Fibroblast of gingiva (primary cell): ENCODE data around the gene CHIT1.

Experiments used
- DNase-seq: peaks from one replicate; pipeline ENCODE4 v3.0.0-alpha.2; 2011; ENCODE audit warnings: low read depth

CHIT1 gene

DNA sequence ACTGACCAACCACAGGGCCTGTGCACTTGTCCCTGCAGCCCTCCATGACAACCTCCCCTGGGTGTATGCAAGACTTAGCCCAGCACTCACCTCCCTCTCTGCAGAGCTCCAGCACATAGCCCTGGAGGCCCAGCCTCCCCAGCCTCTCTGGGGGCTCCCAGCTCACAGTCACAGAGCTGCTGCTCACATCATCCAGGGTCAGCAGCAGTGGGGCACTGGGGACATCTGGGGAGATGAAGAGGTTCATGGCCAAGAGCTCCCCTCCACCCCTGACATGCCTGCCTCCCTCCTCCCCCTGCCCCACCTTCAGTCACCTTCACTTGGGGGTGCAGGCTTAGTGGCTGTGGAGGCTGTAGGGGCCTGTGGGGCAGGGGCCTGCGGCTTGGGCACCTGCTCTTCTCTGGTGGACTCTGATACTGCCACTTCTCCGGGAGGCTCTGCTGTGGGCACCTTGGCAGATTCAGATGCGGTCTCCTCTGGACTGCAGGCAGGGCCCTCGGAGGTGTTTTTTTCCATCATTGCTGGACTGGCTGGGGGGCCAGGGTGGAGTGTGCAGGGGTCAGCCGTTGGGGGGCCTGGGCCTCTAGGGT lies 54.1 kb downstream of the CHIT1 start, which contains the start of gene MYBPH:
MYBPH (minus strand) TSS at position 590 of the 590 bp plus-strand sequence; CDS start at position 519, 71 bp downstream.
- no peak for DNase-seq

DNA sequence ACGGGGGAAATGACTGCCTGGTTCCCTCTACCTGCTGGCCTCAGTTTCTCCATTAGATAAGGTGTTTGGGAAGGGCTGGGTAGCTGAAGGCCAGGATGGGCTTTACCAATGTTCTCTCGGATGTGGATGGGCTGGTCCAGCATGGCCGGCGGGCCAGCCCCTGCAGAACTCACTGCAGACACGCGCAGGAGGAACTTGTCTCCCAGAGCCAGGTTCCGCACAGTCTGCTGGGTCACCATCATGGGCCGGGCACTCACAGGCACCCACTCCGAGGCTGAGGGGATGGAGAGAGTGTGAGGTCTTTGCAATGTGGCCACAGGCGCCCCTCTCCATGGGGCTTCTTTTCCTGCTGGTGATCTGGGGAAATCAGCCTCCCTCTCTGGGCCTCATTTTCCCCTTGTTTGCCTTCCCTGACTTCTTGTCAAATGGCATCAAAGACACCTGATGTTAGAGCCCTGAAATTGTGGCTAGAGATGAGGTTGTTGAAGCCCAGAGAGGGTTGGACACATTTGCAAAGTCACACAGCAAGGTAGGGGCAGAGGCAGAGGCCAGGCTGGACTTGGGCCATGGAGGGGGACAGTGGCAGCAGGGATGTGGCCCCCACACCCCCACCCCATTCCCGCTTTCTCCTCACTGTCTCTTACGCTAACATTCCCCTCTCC lies 55.0 kb downstream of the CHIT1 start:
- no peak for DNase-seq

DNA sequence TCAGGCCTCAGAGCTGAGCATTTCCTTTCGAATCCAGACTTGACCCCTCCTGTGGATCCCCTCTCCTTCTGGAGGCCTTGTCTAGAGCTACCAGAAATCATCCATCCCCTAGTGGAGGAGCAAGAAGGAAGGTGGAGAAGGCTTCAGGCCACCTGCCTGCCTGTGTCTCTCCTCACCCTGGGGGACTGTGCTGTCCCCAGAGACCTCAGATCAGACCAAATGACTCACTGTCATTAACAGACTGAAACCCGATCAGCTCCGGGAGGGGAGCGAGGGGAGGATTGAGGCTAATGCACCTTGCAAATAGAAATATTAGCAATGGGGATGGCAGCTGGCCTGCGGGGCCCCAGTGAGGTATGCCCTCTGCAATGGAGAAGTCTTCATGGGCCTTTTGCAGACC lies 55.9 kb downstream of the CHIT1 start:
- no peak for DNase-seq

DNA sequence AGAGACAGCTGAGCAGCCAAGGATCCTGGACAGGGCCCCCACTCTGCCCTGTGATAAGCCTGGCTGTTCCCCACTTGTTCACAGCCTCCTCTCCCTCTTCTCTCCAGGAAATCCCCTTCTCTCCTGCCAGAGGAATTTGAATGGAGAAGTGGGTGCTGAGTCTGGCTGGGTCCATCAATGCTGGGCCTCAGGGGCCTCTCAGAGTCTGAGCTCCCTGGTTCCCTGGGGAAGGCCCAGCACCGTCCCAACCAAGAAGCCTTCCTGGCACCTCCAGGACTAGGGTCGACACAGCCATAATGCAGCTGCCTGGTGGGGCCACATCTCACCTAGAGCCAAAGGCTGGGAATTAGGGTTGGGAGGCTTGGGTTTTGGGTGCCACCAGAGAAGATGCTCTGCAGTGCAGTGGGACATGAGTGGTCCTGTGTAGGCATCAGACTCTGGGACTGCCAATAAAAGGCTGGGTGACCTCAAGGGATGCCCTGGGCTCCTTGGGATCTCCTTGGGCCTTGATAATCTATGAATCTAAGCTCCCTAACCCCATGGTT lies 56.4 kb downstream of the CHIT1 start:
- no peak for DNase-seq

DNA sequence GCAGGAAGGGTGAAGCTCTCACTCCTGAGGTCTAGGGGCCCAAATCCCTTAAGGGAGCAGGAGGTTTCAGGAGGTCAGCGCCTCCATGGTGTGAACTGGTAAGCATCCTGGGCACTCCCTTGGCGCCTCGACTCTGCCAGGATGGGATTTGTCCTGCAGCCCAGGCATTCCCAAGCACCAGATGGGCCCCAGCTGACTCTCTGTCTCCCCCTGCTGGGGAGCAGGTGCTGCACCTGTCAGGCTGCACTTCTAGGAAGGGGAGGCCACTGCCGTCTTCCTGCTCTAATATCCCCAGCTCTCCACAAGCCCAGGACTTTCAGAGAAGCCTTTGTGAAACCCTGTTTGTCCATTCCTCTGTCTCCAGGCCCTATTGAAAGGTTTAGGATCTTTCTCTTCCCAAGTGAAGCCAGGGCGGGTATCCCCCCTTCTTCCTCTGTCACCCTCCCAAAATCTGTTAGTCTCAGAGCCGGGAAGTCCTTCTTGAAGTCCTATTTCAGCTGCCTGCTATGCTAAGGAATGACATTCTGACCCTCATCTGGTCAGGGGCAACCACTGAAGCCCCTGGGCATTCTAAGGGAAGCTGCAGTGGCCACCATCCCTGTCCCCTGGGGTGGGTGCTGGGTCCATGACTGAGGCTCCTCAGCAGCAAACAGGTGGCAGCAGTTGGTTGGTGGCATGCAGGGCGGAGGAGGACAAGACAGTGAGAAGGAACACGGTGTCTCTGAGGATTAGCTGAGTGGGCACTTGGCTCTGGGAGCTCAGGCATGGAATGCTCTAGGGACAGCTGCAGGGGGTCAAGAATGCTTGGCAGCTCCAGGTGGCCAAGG lies 57.1 kb downstream of the CHIT1 start:
- DNase-seq = no peak

DNA sequence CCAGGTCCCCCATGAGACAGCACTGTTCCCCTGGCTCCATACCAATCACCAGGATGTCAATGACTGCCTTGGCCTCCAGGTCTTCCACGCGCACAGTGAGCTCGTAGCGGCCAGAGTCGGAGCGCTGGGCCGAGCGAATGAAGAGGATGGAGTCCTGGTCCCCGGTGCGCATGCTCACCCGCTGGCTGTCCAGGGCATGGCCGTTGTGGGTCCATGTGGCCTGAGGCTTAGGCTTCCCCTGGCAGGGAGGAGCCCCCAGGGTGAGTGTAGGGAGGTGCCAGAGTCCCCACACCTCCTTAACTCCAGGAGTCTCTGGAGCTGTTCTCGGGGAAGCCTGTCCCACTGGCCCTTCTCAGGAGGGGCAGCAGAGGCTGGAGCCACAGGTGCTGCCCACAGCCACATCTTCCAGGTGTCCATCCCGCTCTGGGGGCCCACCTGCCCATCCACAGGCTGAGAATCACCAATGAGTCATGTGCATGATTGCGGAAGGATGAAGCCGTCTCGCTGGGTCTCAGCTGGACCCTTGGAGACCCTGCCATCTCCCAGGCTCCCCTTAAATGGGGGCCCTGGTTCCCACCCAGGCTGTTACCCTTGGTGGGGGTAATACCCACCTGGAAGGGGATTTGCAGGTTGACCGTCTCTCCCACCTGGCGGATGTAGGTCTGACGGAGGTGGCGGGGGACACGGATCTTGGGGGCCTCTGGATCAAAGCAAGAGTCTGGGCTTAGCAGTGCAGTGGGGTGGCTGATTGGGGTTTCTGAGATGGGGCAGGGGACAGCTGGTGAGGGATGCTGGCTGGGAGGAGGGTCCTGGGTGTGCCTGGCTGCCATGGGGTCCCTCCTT lies 57.9 kb downstream of the CHIT1 start:
- no peak for DNase-seq

DNA sequence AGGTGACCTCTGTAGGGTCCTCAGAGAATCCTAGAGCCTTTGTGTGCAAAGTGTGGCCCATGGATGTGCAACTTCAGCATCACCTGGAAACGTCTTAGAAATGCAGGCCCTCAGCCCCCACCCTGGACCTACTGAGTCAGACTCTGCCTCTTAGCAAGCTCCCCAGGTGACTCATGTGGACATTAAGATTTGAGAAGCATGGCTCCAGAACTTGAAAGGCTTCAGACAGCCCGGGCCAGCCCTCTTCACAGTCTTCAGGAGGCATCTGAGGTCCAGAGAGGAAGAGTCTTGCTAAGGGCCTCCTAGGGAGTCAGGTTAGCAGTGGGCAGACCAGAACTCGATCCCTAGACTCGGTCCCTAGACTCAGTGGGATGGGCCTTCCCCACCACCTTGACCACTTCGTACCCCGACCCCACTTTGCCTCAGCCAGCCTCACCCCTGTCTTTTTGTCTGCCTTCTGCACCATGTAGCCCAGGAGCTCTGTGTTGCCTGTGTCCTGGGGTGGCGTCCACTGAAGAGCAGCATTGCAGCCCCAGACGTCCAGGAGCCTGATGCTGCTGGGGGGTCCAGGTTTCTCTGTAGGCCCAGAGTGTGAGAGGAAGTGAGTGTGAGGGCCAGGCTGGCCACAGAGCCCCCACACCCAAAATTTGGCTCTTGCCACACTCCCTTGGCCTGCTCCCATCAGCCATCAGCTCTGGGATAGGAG lies 58.7 kb downstream of the CHIT1 start:
- no peak for DNase-seq

DNA sequence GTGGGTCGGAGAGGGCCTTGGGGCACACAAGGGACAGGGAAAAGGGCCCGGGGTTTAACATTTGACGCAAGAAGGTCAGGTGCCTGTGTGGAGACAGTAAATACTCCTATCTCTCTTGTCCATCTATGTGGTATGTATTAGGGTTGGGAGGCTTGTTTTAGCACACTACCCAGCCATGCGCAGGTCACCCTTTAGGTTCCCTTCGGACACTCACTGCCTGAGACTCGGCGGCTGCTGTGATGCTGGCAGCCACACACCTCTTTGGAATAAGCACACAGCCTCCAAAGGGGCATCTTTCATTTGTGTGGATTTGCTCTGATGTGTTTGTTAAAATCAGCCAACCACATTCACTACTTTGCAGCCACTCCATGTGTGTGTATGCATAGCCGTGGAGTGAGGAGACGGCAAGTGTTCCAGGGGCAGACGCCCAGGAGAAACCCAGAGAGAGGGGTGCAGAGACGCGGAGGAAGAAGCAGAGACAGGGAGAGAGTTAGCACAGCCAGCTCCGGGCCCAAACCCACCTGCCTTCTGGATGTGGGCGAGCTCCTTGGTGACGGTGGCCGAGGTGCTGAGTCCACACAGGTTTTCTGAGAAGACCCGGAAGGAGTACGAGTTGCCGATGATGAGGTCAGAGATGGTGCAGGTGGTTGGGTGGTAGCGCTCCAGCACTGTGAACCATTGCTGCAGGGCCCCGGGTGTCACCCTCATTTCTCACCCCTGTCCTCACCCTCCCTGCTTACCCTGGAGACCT lies 59.5 kb downstream of the CHIT1 start:
- DNase-seq = no peak

DNA sequence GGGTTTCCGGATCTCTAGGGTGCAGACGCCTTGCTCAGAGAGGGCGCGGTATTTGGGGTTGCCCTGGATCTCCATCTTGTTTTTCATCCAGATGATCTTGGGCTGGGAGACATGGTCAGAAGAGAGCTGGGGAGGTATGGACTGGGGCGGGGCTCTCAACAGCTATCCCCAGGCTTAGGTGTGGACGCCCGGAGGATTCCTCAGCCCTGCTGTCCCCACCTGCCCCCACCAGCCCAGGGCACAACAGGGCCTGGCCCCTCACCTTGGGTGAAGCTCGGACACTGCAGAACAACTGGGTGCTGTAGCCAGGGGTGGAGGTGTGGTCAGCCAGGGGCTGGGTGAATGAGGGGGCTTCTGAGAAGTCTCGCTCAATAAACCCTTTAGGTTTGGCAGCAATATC lies 60.5 kb downstream of the CHIT1 start:
- no peak for DNase-seq

DNA sequence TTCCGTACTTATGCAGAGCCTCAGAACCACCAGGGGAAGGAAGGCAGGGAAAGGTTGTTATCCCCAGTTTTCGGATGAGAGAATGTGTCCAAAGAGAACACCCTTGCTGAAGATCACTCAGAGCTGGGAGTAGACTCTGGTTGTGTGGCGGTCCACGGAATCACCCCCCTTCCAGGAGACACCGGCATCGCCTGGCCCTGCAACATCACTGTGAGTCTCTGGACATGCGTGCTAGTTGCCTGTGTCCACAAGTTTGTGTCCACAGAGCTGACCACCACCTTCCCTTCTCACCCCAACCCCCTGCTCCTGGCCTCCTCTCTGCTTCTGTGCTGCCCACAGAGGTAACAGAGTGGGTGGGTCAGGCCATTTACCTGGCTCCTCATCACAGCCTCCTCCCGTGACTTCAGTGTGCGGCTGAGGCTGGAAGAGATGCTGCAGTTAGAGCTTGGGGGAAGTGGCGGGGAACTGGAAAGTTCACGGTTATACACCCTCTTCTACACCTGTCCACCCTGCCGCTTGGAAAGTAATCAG lies 61.2 kb downstream of the CHIT1 start:
- DNase-seq = no peak

DNA sequence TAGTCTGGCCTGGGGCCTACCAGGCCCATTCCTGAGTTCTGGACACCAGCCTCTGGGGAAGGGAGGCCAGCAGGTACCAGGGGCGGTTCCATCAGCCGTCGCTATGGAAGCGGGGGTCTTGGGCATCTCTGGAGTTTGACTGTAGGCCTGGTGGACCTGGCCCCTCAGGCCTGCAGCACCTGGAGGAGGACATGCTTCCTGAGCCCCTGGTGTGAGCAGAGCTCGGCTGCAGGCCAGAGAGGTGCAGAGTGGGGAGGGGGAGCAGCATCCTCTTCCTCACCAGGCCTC lies 61.6 kb downstream of the CHIT1 start:
- no peak for DNase-seq

DNA sequence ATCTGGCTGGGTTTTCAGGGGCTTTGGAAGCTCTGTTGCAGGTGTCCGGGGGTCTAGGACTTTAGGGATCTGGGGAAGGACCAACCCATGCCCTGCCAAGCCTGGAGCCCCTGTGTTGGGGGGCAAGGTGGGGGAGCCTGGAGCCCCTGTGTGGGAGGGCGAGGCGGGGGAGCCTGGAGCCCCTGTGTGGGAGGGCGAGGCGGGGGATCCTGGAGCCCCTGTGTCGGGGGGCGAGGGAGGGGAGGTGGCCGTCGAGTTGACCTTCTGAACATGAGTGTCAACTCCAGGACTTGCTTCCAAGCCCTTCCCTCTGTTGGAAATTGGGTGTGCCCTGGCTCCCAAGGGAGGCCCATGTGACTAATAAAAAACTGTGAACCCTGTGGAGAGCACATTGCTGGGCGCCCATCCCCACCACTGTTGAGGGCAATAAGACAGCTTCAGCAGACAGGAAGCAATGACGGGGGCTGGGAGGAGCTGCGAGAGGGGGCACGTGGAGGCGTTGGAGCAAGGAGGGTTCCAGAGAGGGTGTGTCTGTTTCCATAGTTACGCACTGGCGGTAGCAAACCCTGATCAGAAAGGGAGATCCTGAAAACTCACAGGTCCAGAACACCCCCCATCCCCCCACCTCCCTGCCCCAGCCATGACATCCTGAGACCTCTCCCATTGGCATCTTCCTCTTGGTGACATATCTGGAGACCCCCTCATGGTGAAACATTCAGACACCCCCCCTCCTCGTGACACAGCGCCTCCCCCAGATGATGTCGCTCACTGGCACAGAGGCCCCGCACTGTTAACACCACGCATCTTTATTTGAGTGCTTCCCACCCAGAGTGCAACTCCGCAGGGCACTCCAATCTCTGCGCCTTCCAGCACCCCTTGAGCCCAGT lies 62.2 kb downstream of the CHIT1 start:
- no peak for DNase-seq

DNA sequence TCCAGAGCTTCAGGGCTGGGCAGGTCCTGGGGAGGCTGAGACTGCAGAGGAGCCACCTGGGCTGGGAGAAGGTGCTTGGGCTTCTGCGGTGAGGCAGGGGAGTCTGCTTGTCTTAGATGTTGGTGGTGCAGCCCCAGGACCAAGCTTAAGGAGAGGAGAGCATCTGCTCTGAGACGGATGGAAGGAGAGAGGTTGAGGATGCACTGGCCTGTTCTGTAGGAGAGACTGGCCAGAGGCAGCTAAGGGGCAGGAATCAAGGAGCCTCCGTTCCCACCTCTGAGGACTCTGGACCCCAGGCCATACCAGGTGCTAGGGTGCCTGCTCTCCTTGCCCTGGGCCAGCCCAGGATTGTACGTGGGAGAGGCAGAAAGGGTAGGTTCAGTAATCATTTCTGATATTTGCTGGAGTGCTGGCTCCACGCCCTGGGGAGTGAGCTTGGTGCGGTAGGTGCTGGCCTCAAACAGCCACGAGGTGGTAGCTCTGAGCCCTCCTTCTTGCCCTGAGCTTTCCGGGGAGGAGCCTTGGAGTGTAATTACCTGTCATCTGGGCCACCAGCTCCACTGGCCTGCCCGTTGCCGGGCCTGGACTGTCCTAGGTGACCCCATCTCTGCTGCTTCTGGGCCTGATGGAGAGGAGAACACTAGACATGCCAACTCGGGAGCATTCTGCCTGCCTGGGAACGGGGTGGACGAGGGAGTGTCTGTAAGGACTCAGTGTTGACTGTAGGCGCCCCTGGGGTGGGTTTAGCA lies 63.1 kb downstream of the CHIT1 start:
- no peak for DNase-seq
